SH-SY5Y (cell line): Measurements from ENCODE around the gene RAD21L1.

Source experiments
- GATA2 ChIP-seq: IDR thresholded peaks from 2 replicates; pipeline ENCODE4 v1.6.1; 2011; ENCODE audit warnings: mild to moderate bottlenecking, low read depth, low read length
- GATA3 ChIP-seq: IDR thresholded peaks from 2 replicates; pipeline ENCODE4 v1.6.1; 2011; ENCODE audit warnings: low read depth, mild to moderate bottlenecking, low read length, moderate library complexity

DNA sequence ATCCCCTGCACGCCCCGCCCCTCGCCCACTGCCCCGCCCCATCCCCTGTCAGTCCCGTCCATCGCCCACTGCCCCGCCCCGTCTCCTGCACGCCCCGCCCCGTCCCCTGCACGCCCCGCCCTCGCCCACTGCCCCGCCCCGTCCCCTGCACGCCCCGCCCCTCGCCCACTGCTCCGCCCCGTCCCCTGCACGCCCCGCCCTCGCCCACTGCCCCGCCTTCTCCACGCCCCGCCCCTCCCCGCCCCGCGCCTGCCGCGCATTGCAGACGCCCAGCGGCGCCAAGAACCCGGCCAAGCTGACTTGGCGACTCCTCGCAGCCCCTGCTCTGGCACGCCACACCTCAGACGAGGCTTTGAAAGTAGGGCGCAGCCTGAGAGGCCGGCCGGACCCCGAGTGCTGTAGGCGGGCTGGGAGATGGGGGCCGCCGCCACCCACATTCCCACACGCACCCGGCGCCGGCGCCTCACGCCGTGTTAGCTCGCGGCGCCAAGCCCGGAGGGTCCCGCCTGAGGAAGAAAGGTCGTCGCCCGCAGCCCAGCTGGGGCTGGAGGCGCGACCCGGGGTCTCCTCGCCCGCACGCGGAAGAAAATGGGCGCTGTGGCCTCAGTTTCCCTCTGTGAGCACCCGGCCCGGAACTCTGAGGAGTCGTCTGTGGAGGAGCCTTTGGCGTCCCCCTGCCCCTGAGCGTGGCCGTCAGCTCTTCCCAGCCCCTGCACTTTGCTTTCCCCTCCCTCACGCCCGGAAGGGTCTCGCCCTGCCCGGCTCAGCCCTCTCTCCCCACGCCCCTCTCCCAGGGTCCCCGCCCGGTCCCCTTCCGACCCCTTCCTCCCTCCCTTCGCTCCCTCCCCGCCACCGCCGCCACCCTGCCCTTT lies at the start of gene RAD21L1:
- TF ChIP-seq GATA2 (no peak), GATA3 (no peak)
